A549 (cell line): ENCODE measurements around the gene TBX2. TPM values are rescaled to one million over a fixed set of nuclear protein-coding genes. Genes with fewer than 3 reads are reported as not detected.
A peak's percentile ranks its signal among the peaks of the same experiment; 100 is the strongest.

Experiments used
- ATAC-seq, 2 experiments: fragments of 200-7000 bp in 1 of 2; fragments of >200 bp in 1 of 2; cut with Nextera tagmentation in 1 of 2; cut with Tn5 transposase in 1 of 2; 3 replicates each; pipeline versions ENCODE4 v1.8.0 to v1.9.1; 2018 to 2020; ENCODE audit warnings: mild to moderate bottlenecking in 1 of 2, moderate library complexity in 1 of 2
- CTCF ChIA-PET: fragments of 300-600 bp; sonication (Branson Sonifier 250); formaldehyde crosslinking; extraction: SDS; loops from one replicate; lab custom pipeline; 2021; ENCODE audit warnings: antibody characterized with exemption, inconsistent platforms; lab: Yijun Ruan, JAX
- POLR2A ChIA-PET: fragments of 350-600 bp; formaldehyde crosslinking; extraction: SDS; loops from one replicate; lab custom pipeline; 2021; ENCODE audit warnings: antibody characterized with exemption, inconsistent platforms; lab: Yijun Ruan, JAX
- DNase-seq, 2 experiments: peaks; one replicate each; pipeline versions ENCODE4 v3.0.0 to v3.0.0-alpha.2; 2011 to 2016; ENCODE audit warnings: low read depth in 1 of 2, low spot score in 1 of 2
- FAIRE-seq: peaks from 2 replicates; lab custom pipeline; 2011; peaks lifted over from hg19 to GRCh38; lab: Jason Lieb, UNC
- H3K27ac ChIP-seq, 2 experiments: fragments of >200 bp; sonication (Bioruptor Twin); formaldehyde crosslinking; 3 replicates each; pipeline ENCODE4 v1.5.1; 2016 to 2017
- H3K4me1 ChIP-seq: fragments of >200 bp; sonication (Bioruptor Twin); formaldehyde crosslinking; 3 replicates; pipeline ENCODE4 v1.6.1; 2016
- H3K4me2 ChIP-seq: fragments of >200 bp; sonication (Bioruptor Twin); formaldehyde crosslinking; 3 replicates; pipeline ENCODE4 v1.6.1; 2016
- H3K4me3 ChIP-seq: fragments of >200 bp; sonication (Bioruptor Twin); formaldehyde crosslinking; 3 replicates; pipeline ENCODE4 v1.5.1; 2016
- H3K9me3 ChIP-seq: fragments of >200 bp; sonication (Bioruptor Twin); formaldehyde crosslinking; 3 replicates; pipeline ENCODE4 v1.6.1; 2016
- CHD2 ChIP-seq: fragments of 150-350 bp; IDR thresholded peaks from 2 replicates; pipeline ENCODE4 v1.6.1; 2014; ENCODE audit warnings: low read length; ENCODE audit not compliant: partially characterized antibody
- CTCF ChIP-seq: fragments of >200 bp; sonication (Bioruptor Twin); formaldehyde crosslinking; IDR thresholded peaks from 3 replicates; pipeline ENCODE4 v1.5.1; 2016
- EP300 ChIP-seq, 2 experiments: fragments of >200 bp; sonication (Bioruptor Twin); formaldehyde crosslinking; IDR thresholded peaks; 2 replicates in 1 of 2; 3 replicates in 1 of 2; pipeline ENCODE4 v1.6.1; 2016 to 2017
- ESRRA ChIP-seq: fragments of 150-350 bp; IDR thresholded peaks from 2 replicates; pipeline ENCODE4 v1.6.1; 2014; ENCODE audit warnings: mild to moderate bottlenecking, low read length, borderline replicate concordance
- FOSL2 ChIP-seq, 2 experiments: fragments of 450-650 bp in 1 of 2; fragments of >200 bp in 1 of 2; sonication (Bioruptor Twin) in 1 of 2; formaldehyde crosslinking; IDR thresholded peaks; 2 replicates each; pipeline versions ENCODE4 v1.5.0 to v1.6.1; 2016 to 2020; ENCODE audit warnings: mild to moderate bottlenecking in 1 of 2, moderate library complexity in 1 of 2
- GATA3 ChIP-seq: IDR thresholded peaks from 2 replicates; pipeline ENCODE4 v1.6.1; 2012; ENCODE audit warnings: borderline replicate concordance
- HDAC2 ChIP-seq: fragments of 200-600 bp; sonication (generic); IDR thresholded peaks from 2 replicates; pipeline ENCODE4 v1.6.1; 2016
- HES2 ChIP-seq: fragments of >200 bp; sonication (Bioruptor Twin); formaldehyde crosslinking; IDR thresholded peaks from 2 replicates; pipeline ENCODE4 v1.6.1; 2016
- HEYL ChIP-seq: fragments of 250-450 bp; sonication (Bioruptor Pico); IDR thresholded peaks from 2 replicates; pipeline ENCODE4 v1.8.0; 2021; ENCODE audit warnings: mild to moderate bottlenecking, moderate library complexity
- HMGXB4 ChIP-seq: fragments of 250-450 bp; sonication (Bioruptor Pico); IDR thresholded peaks from 2 replicates; pipeline ENCODE4 v1.5.0; 2021; ENCODE audit warnings: mild to moderate bottlenecking, moderate library complexity, borderline replicate concordance
- HOXA7 ChIP-seq: fragments of 250-450 bp; sonication (Bioruptor Pico); IDR thresholded peaks from 2 replicates; pipeline ENCODE4 v1.5.0; 2020; ENCODE audit warnings: mild to moderate bottlenecking, moderate library complexity
- HOXB5 ChIP-seq: fragments of 250-450 bp; sonication (Bioruptor Pico); IDR thresholded peaks from 2 replicates; pipeline ENCODE4 v1.5.0; 2020; ENCODE audit warnings: mild to moderate bottlenecking, moderate library complexity
- JUN ChIP-seq, 2 experiments: fragments of >200 bp; sonication (Bioruptor Twin); formaldehyde crosslinking; IDR thresholded peaks; 2 replicates in 1 of 2; 3 replicates in 1 of 2; pipeline ENCODE4 v1.6.1; 2016 to 2017
- KDM5A ChIP-seq: fragments of 200-600 bp; sonication (generic); IDR thresholded peaks from 2 replicates; pipeline ENCODE4 v1.6.1; 2016; ENCODE audit warnings: antibody characterized with exemption, mild to moderate bottlenecking
- MAFK ChIP-seq: fragments of 450-650 bp; IDR thresholded peaks from 2 replicates; pipeline ENCODE4 v1.6.1; 2014; ENCODE audit not compliant: partially characterized antibody
- MAX ChIP-seq: IDR thresholded peaks from 2 replicates; pipeline ENCODE4 v1.6.1; 2012
- MAZ ChIP-seq: fragments of 150-350 bp; IDR thresholded peaks from 2 replicates; pipeline ENCODE4 v1.6.1; 2014; ENCODE audit warnings: antibody characterized with exemption, low read depth, low read length, borderline replicate concordance
- NPAS2 ChIP-seq: fragments of 250-450 bp; sonication (Bioruptor Pico); IDR thresholded peaks from 2 replicates; pipeline ENCODE4 v1.8.0; 2022; ENCODE audit warnings: mild to moderate bottlenecking, moderate library complexity, borderline replicate concordance
- PBX3 ChIP-seq: IDR thresholded peaks from 2 replicates; pipeline ENCODE4 v1.6.1; 2012
- POLR2A ChIP-seq: IDR thresholded peaks from 2 replicates; pipeline ENCODE4 v1.6.1; 2012; ENCODE audit warnings: mild to moderate bottlenecking, low read length
- POLR2AphosphoS2 ChIP-seq: conservative IDR thresholded peaks from 2 replicates; pipeline ENCODE4 v1.6.1; 2012; ENCODE audit warnings: low read length, improper control_type of control experiment, inconsistent platforms
- RAD21 ChIP-seq, 2 experiments: fragments of >200 bp in 1 of 2; sonication (Bioruptor Twin) in 1 of 2; formaldehyde crosslinking in 1 of 2; IDR thresholded peaks in 1 of 2; conservative IDR thresholded peaks in 1 of 2; 2 replicates in 1 of 2; 3 replicates in 1 of 2; pipeline ENCODE4 v1.6.1; 2012 to 2018; ENCODE audit warnings: inconsistent platforms in 1 of 2
- RFX5 ChIP-seq: fragments of 450-650 bp; IDR thresholded peaks from 2 replicates; pipeline ENCODE4 v1.7.1; 2014; ENCODE audit warnings: antibody characterized with exemption, mild to moderate bottlenecking, moderate library complexity
- RNF2 ChIP-seq: fragments of 200-600 bp; sonication (generic); IDR thresholded peaks from 2 replicates; pipeline ENCODE4 v1.6.1; 2016; ENCODE audit warnings: low read depth, mild to moderate bottlenecking, antibody characterized with exemption, moderate library complexity, borderline replicate concordance
- SMC3 ChIP-seq: fragments of >200 bp; sonication (Bioruptor Twin); formaldehyde crosslinking; IDR thresholded peaks from 3 replicates; pipeline ENCODE4 v1.6.1; 2018; ENCODE audit warnings: inconsistent platforms
- ZNF302 ChIP-seq: fragments of 250-450 bp; sonication (Bioruptor Pico); IDR thresholded peaks from 2 replicates; pipeline ENCODE4 v1.9.0; 2021; ENCODE audit warnings: inconsistent platforms, mild to moderate bottlenecking, moderate library complexity
- WGBS: methylation state at CpG from one replicate; pipeline ENCODE4 v1.1.6; 2017; ENCODE audit errors: missing lambda C conversion rate; 5-methylcytosine and 5-hydroxymethylcytosine counted together
- polyA plus RNA-seq, 4 experiments: library from polyadenylated mRNA; depleted of rRNA in 3 of 4; stranded (reverse); fragments of >200 nt; fragmentation: RNase III in 1 of 4; extraction: RNeasy Plus Mini Kit Qiagen cat#74134 plus additional on column Dnase treatment in 1 of 4; gene quantifications; 2 replicates in 3 of 4; 3 replicates in 1 of 4; pipeline ENCODE4 v1.2.3, GENCODE V29; 2011 to 2017

Gene TBX2
- polyA plus RNA-seq, 2 of the 4 experiments (the other 2 are of a cell fraction), result 0.71 to 2.3 TPM

GRCh38 chr17:61397086-61397842 is 2.4 kb upstream of the TBX2 start:
- ChIA-PET CTCF (interaction anchor here (0.6 to 1.4 kb wide), 7 partner anchors 11 to 406 kb away, joined by 3 to 7 read pairs (median 4); no protein-coding TSS in a partner anchor), POLR2A (no interaction called here)
- H3K4me3 ChIP-seq, result no peak overlapping the region
- ATAC-seq (no peak), FAIRE-seq (no peak), DNase-seq (no peak)
- H3K9me3 ChIP-seq, result no peaks in the 10 kb centered on the region
- no peak overlapping the region for H3K4me2 ChIP-seq
- H3K27ac ChIP-seq, result no peak overlapping the region
- H3K4me1 ChIP-seq, result peaks cover 18% of the 10 kb centered on the region; the same call in 2 of the 3 replicates
- WGBS, result 90% methylated on average over 29 of the region's 67 CpGs
- TF ChIP-seq RNF2 (no peak), KDM5A (no peak), RFX5 (no peak), PBX3 (no peak), POLR2AphosphoS2 (no peak), POLR2A (no peak), HES2 (no peak), RAD21 (conservative IDR thresholded peaks at IDR 0.05 in 1 of 2, IDR thresholded peaks at IDR 0.05 in 1 of 2) (no peak), FOSL2 (IDR thresholded peaks at IDR 0.05) (no peak), FOSL2 (CRISPR knock-in tag; IDR thresholded peaks at IDR 0.05) (no peak), SMC3 (no peak), GATA3 (no peak), HOXB5 (CRISPR knock-in tag) (no peak), HMGXB4 (CRISPR knock-in tag) (no peak), MAFK (no peak), CHD2 (no peak), HOXA7 (no peak)

GRCh38 chr17:61398721-61399130 is 917 bp upstream of the TBX2 start:
- ChIA-PET POLR2A (interaction anchor here (1.7 kb wide), 1 partner anchor 11 kb away, joined by 4 read pairs; no protein-coding TSS in a partner anchor), CTCF (interaction anchor here (0.6 to 7.0 kb wide), 13 partner anchors 9 to 1239 kb away, joined by 3 to 67 read pairs (median 4); no protein-coding TSS in a partner anchor)
- no peak for DNase-seq
- Histone ChIP-seq H3K27ac (peak overlapping the region; percentile 84 to 89), H3K9me3 (no peaks in the 10 kb centered on the region), H3K4me2 (peak overlapping the region; percentile 80), H3K4me3 (peak overlapping the region; percentile 84), H3K4me1 (peaks cover 15% of the 10 kb centered on the region; the same call in 2 of the 3 replicates)
- no peak for FAIRE-seq
- WGBS, result 26% methylated on average over 34 of the region's 34 CpGs
- ATAC-seq, result no peak; a peak in 1 of 6 replicates
- no peak for TF ChIP-seq ZNF302 (CRISPR knock-in tag)
- TF ChIP-seq HEYL, result no peak
- TF ChIP-seq MAX, result no peak; the same call in 1 of the 2 replicates
- TF ChIP-seq RFX5, result no peak
- no peak for TF ChIP-seq HDAC2
- TF ChIP-seq ESRRA, result no peak
- TF ChIP-seq NPAS2, result no peak
- no peak for TF ChIP-seq CHD2
- TF ChIP-seq POLR2AphosphoS2, result no peak
- TF ChIP-seq MAZ, result no peak
- TF ChIP-seq SMC3, result no peak; the same call in 2 of the 3 replicates
- no peak for TF ChIP-seq CTCF
- no peak for TF ChIP-seq EP300 (IDR thresholded peaks at IDR 0.05)
- TF ChIP-seq POLR2A, result no peak
- TF ChIP-seq PBX3, result no peak
- no peak for TF ChIP-seq JUN (IDR thresholded peaks at IDR 0.05)
